Neuronal stem cell (in vitro differentiated cells): Measurements from ENCODE around the gene KRTAP4-2.
"Not testable (repeated sequence)": the region's sequence is repeated elsewhere in the genome, so short reads cannot be mapped to it uniquely, and the experiment has no call there.

Experiments used
- DNase-seq: peaks from one replicate; pipeline ENCODE4 v3.0.0-alpha.2; 2013; ENCODE audit warnings: low spot score
- H2AFZ ChIP-seq: one replicate; pipeline ENCODE4 v1.6.1; 2013; ENCODE audit warnings: mild to moderate bottlenecking, low read length, inconsistent platforms
- H2AK5ac ChIP-seq: 2 replicates; pipeline ENCODE4 v1.6.1; 2013; ENCODE audit warnings: low read depth, mild to moderate bottlenecking, inconsistent platforms, low read length, moderate library complexity, mixed read lengths
- H2BK120ac ChIP-seq: 2 replicates; pipeline ENCODE4 v1.6.1; 2013; ENCODE audit warnings: low read depth, mild to moderate bottlenecking, inconsistent platforms, low read length, moderate library complexity, mixed read lengths
- H2BK12ac ChIP-seq: one replicate; pipeline ENCODE4 v1.6.1; 2013; ENCODE audit warnings: low read length, inconsistent platforms
- H2BK15ac ChIP-seq: 2 replicates; pipeline ENCODE4 v1.6.1; 2013; ENCODE audit warnings: mild to moderate bottlenecking, low read length, inconsistent platforms, mixed read lengths
- H2BK5ac ChIP-seq: one replicate; pipeline ENCODE4 v1.6.1; 2013; ENCODE audit warnings: inconsistent platforms, mild to moderate bottlenecking, low read length, moderate library complexity
- H3K14ac ChIP-seq: one replicate; pipeline ENCODE4 v1.6.1; 2013; ENCODE audit warnings: low read length, inconsistent platforms
- H3K18ac ChIP-seq: 2 replicates; pipeline ENCODE4 v1.6.1; 2013; ENCODE audit warnings: low read length, inconsistent platforms
- H3K23ac ChIP-seq: 2 replicates; pipeline ENCODE4 v1.6.1; 2013; ENCODE audit warnings: low read depth, mild to moderate bottlenecking, mixed read lengths, low read length, inconsistent platforms; ENCODE audit not compliant: poor library complexity
- H3K27ac ChIP-seq: replicated peaks from 3 replicates; pipeline ENCODE4 v1.5.1; 2013; ENCODE audit warnings: low read length, inconsistent platforms
- H3K27me3 ChIP-seq, 3 experiments: 2 replicates each; pipeline ENCODE4 v1.6.1; 2013; ENCODE audit warnings: low read length in 3 of 3, mild to moderate bottlenecking in 2 of 3, inconsistent platforms in 1 of 3, low read depth in 1 of 3, mixed read lengths in 1 of 3, moderate library complexity in 1 of 3; ENCODE audit not compliant: control insufficient read depth in 3 of 3, insufficient read depth in 3 of 3
- H3K36me3 ChIP-seq, 2 donors: replicated peaks in 1 of 2; 2 replicates each; pipeline ENCODE4 v1.6.1; 2013; ENCODE audit warnings: low read length in 2 of 2; ENCODE audit not compliant: control insufficient read depth in 2 of 2, insufficient read depth in 2 of 2
- H3K4ac ChIP-seq: 2 replicates; pipeline ENCODE4 v1.6.1; 2013; ENCODE audit warnings: inconsistent platforms, mild to moderate bottlenecking, low read length, moderate library complexity
- H3K4me1 ChIP-seq, 2 donors: 1 replicate in 1 of 2; 2 replicates in 1 of 2; pipeline ENCODE4 v1.6.1; 2013; ENCODE audit warnings: low read length in 2 of 2, low read depth in 1 of 2; ENCODE audit not compliant: control insufficient read depth in 2 of 2, insufficient read depth in 1 of 2
- H3K4me2 ChIP-seq: one replicate; pipeline ENCODE4 v1.6.1; 2013; ENCODE audit warnings: mild to moderate bottlenecking, low read length, inconsistent platforms; ENCODE audit not compliant: insufficient read depth, poor library complexity, severe bottlenecking
- H3K4me3 ChIP-seq, 2 donors: 2 replicates each; pipeline ENCODE4 v1.5.1; 2013; ENCODE audit warnings: low read length in 2 of 2, mild to moderate bottlenecking in 2 of 2, inconsistent platforms in 1 of 2, moderate library complexity in 1 of 2
- H3K79me1 ChIP-seq: one replicate; pipeline ENCODE4 v1.6.1; 2013; ENCODE audit warnings: low read depth, mild to moderate bottlenecking, inconsistent platforms, low read length, moderate library complexity
- H3K9ac ChIP-seq: one replicate; pipeline ENCODE4 v1.6.1; 2013; ENCODE audit warnings: mild to moderate bottlenecking, low read depth, low read length, inconsistent platforms; ENCODE audit not compliant: poor library complexity
- H3K9me3 ChIP-seq, 2 donors: replicated peaks in 1 of 2; 2 replicates each; pipeline versions ENCODE3 to v1.6.1; 2013; ENCODE audit warnings: low read length in 2 of 2, mild to moderate bottlenecking in 2 of 2, inconsistent platforms in 1 of 2, low read depth in 1 of 2, mixed read lengths in 1 of 2, moderate library complexity in 1 of 2; ENCODE audit not compliant: control insufficient read depth in 2 of 2, insufficient read depth in 1 of 2
- H4K8ac ChIP-seq: one replicate; pipeline ENCODE4 v1.6.1; 2013; ENCODE audit warnings: low read depth, mild to moderate bottlenecking, inconsistent platforms, low read length, moderate library complexity
- H4K91ac ChIP-seq: one replicate; pipeline ENCODE4 v1.6.1; 2013; ENCODE audit warnings: low read length, low read depth, mild to moderate bottlenecking, inconsistent platforms; ENCODE audit not compliant: poor library complexity
- WGBS, 2 donors: extraction: QIAGEN DNeasy Blood & Tissue Kit; methylation state at CpG; one replicate each; pipeline ENCODE4 v1.1.7; 2013; ENCODE audit warnings: missing lambda C conversion rate in 2 of 2, mixed read lengths in 1 of 2; ENCODE audit not compliant: insufficient read length in 2 of 2, insufficient replicate concordance in 1 of 2; ENCODE audit errors: extremely low coverage in 2 of 2; 5-methylcytosine and 5-hydroxymethylcytosine counted together

Gene KRTAP4-2

DNA sequence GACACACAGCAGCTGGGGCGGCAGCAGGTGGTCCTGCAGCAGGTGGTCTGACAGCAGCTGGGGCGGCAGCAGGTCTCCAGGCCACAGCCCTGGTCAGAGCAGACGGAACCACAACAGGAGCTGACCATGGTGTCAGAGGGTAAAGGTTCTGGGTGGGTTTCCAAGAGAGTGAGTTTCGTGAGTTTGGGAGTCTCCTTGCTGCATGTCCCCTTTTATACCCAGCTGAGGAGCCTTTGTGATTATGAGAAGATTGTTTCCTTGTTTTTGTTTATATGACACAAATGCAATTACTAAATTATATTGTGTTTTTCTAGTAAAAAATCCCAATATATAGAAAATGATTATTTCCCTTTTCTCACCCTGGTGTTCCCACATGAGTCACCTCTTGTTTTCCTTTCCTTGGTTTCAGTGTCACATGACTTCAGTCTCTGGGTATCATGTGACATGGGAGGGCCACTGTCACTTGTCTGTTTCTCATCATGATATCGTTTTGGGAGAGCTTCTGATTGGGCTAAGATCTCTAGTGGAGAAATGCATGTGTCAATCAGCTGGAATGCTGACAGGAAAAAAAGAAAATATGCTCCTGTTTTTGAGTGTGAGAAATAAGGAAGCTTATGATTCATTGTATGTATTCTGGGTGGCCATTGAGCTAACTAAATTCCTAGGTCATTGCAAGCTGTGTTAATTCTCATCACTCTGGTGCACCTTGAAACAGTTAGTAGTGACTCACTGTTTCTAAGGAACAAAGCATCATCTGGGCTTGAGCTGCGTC is 37.5 kb downstream of the KRTAP4-2 start, which contains the start of gene KRTAP4-6:
Gene KRTAP4-6 (minus strand): TSS at position 185 of the 772 bp plus-strand sequence. CDS start 57 bp downstream, at position 128.
- Histone ChIP-seq H3K36me3 (no peaks in the 10 kb centered on the region), H3K27ac (no peak within 1 kb of the TSS), H3K23ac (no peak within 1 kb of the TSS), H3K9me3 (no peaks in the 10 kb centered on the region), H3K9ac (peak within 1 kb of the TSS; percentile 78), H2AK5ac (peak within 1 kb of the TSS; percentile 29), H2AFZ (no peak within 1 kb of the TSS), H3K4me3 (no peak within 1 kb of the TSS), H2BK5ac (no peak within 1 kb of the TSS), H3K18ac (peak within 1 kb of the TSS; percentile 55), H2BK12ac (no peak within 1 kb of the TSS), H3K79me1 (no peaks in the 10 kb centered on the region), H3K14ac (no peak within 1 kb of the TSS), H3K4me2 (no peak within 1 kb of the TSS), H3K27me3 (no peaks in the 10 kb centered on the region), H3K4ac (no peak within 1 kb of the TSS), H4K91ac (peak within 1 kb of the TSS; percentile 22), H3K4me1 (no peaks in the 10 kb centered on the region), H2BK15ac (no peak within 1 kb of the TSS), H2BK120ac (no peak within 1 kb of the TSS), H4K8ac (no peak within 1 kb of the TSS)
- no peak for DNase-seq
- no CpG with 5 or more reads among the region's 6 CpGs for WGBS, 2 donors

DNA sequence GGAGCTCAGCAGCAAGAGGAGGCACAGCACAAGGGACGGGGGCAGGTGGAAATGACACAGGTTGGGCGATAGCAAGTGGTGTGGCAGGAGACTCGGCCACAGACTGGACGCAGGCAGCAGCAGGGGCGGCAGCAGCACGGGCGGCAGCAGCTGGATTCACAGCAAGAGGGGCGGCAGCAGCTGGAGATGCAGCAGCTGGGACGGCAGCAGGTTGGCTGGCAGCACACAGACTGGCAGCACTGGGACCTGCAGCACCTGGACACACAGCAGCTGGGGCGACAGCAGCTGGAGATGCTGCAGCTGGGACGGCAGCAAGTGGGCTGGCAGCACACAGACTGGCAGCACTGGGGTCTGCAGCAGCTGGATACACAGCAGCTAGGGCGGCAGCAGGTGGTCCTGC is 38.2 kb downstream of the KRTAP4-2 start:
- H3K79me1 ChIP-seq, H3K4ac ChIP-seq, H3K27ac ChIP-seq, H3K4me3 ChIP-seq, H3K23ac ChIP-seq, H2BK5ac ChIP-seq, H4K8ac ChIP-seq, H2BK12ac ChIP-seq, H2BK120ac ChIP-seq, H3K14ac ChIP-seq, H3K4me1 ChIP-seq, H3K36me3 ChIP-seq, DNase-seq, H3K4me2 ChIP-seq, H2AFZ ChIP-seq, H3K9me3 ChIP-seq, H2BK15ac ChIP-seq, H3K27me3 ChIP-seq: not testable (repeated sequence)
- Histone ChIP-seq H3K9ac (peak overlapping the region; percentile 78), H4K91ac (peak overlapping the region; percentile 22), H2AK5ac (peak overlapping the region; percentile 29), H3K18ac (peak overlapping the region; percentile 55)
- WGBS, 2 donors: no CpG with 5 or more reads among the region's 12 CpGs

DNA sequence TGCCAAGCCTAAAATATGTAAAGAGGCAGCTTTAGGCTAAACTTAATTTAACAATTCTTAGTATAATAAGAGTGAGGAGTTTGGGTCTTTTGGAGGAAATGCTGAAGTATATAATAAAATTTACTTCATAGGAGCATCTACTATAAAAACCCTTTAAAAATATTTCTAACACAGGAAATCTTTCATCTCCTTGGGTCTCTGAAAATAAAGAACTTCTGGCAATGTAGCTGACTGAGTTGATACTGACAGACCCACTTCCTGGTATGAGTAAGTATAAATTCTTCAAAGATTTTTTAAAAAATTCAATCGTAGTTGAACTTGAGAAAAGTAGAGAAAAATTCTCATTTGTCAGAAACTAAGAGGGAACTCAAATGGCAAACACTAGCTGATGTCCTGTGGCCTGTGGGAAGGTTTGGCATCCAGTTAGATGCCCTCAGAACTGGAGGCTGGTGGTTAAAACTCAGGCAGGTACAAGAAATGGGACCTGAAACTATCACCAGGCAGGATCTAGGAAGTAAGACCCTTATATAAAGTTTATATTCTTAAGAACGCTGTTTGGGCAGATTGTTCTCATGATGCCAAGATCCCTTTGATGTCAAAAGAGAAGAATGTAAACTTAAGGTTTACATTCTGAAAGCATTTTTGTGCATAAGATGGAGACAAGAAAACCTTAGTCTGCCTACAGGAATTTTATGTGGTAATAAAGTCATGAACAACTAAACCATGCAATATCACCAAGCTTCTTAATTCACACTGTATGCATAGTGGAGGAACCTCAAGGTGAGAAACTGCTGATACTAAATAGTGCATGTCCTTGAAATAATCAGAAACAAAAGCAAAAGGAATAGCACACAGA is 43.9 kb downstream of the KRTAP4-2 start:
- Histone ChIP-seq H3K9ac (no peak overlapping the region), H3K23ac (no peak overlapping the region), H2BK12ac (no peak overlapping the region), H2AK5ac (no peak overlapping the region), H3K4me2 (no peak overlapping the region), H3K4me1 (no peaks in the 10 kb centered on the region), H3K36me3 (no peaks in the 10 kb centered on the region), H2BK120ac (no peak overlapping the region), H4K8ac (no peak overlapping the region), H2BK5ac (no peak overlapping the region), H3K18ac (no peak overlapping the region), H4K91ac (no peak overlapping the region), H3K14ac (no peak overlapping the region), H3K79me1 (no peaks in the 10 kb centered on the region), H3K4me3 (no peak overlapping the region), H3K4ac (no peak overlapping the region), H3K27ac (no peak overlapping the region), H2BK15ac (no peak overlapping the region), H3K27me3 (no peaks in the 10 kb centered on the region), H2AFZ (no peak overlapping the region), H3K9me3 (no peaks in the 10 kb centered on the region)
- no CpG with 5 or more reads among the region's 2 CpGs for WGBS, 2 donors
- DNase-seq: no peak

DNA sequence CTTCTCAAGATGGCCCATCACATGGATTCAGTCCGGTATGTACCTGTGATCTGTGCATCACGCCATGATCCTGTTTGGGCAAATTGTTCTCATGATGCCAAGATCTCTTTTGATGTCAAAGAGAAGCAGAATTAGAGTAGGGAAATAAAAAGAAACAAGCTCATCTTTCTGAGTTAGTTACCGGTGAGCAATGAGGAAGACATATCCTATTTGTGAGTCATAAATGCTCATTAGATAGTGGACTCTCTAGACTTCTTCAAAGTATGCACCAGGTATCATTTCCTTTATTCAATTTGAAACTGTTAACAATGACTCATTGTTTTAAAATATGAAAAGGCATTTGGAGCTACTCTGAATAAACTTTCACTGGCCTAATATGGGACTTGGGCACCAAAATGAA is 46.0 kb downstream of the KRTAP4-2 start:
- no CpG with 5 or more reads among the region's 3 CpGs for WGBS, 2 donors

More for the DNA sequence above, 46.0 kb downstream of the KRTAP4-2 start:
- H3K4me2 ChIP-seq: no peak overlapping the region
- H3K9ac ChIP-seq: no peak overlapping the region
- no peaks in the 10 kb centered on the region for H3K27me3 ChIP-seq
- no peak overlapping the region for H2BK12ac ChIP-seq
- H3K36me3 ChIP-seq: no peaks in the 10 kb centered on the region
- H2BK15ac ChIP-seq: no peak overlapping the region
- no peak overlapping the region for H3K18ac ChIP-seq
- no peak overlapping the region for H3K14ac ChIP-seq
- H3K4me1 ChIP-seq: no peaks in the 10 kb centered on the region
- H2AFZ ChIP-seq: no peak overlapping the region
- no peak overlapping the region for H2AK5ac ChIP-seq
- H3K9me3 ChIP-seq: no peaks in the 10 kb centered on the region
- no peak overlapping the region for H3K23ac ChIP-seq
- no peaks in the 10 kb centered on the region for H3K79me1 ChIP-seq
- H4K91ac ChIP-seq: no peak overlapping the region
- no peak overlapping the region for H3K4ac ChIP-seq
- no peak overlapping the region for H4K8ac ChIP-seq
- no peak overlapping the region for H2BK120ac ChIP-seq
- no peak overlapping the region for H3K4me3 ChIP-seq
- H2BK5ac ChIP-seq: no peak overlapping the region
- DNase-seq: no peak
- no peak overlapping the region for H3K27ac ChIP-seq
